HepG2 (cell line): ENCODE data around the gene CTSZ. TPM values are rescaled to one million over a fixed set of nuclear protein-coding genes. Genes with fewer than 3 reads are reported as not detected.

Experiments
- DPF2 ChIP-seq: sonication (generic); formaldehyde crosslinking; IDR thresholded peaks from 2 replicates; pipeline ENCODE4 v1.4.0; 2020; ENCODE audit warnings: mild to moderate bottlenecking, low read depth, missing genetic modification reagents, borderline replicate concordance
- FLYWCH1 ChIP-seq: sonication (generic); formaldehyde crosslinking; IDR thresholded peaks from 2 replicates; pipeline ENCODE4 v1.8.1; 2023; ENCODE audit warnings: mild to moderate bottlenecking, missing genetic modification reagents
- FOXK2 ChIP-seq: fragments of 450-650 bp; IDR thresholded peaks from 2 replicates; pipeline ENCODE4 v1.6.1; 2016
- GATAD1 ChIP-seq: IDR thresholded peaks from 2 replicates; pipeline ENCODE4 v1.6.1; 2016; ENCODE audit warnings: missing genetic modification reagents, missing compliant biosample characterization
- HOXA5 ChIP-seq: sonication (generic); formaldehyde crosslinking; IDR thresholded peaks from 2 replicates; pipeline ENCODE4 v1.4.0; 2020; ENCODE audit warnings: missing genetic modification reagents
- NFYB ChIP-seq: sonication (generic); formaldehyde crosslinking; IDR thresholded peaks from 2 replicates; pipeline ENCODE4 v1.4.0; 2020; ENCODE audit warnings: missing genetic modification reagents
- PAWR ChIP-seq: sonication (generic); formaldehyde crosslinking; IDR thresholded peaks from 2 replicates; pipeline ENCODE4 v1.4.0; 2020; ENCODE audit warnings: missing genetic modification reagents, mild to moderate bottlenecking, borderline replicate concordance
- PAX8 ChIP-seq: sonication (generic); formaldehyde crosslinking; IDR thresholded peaks from 2 replicates; pipeline ENCODE4 v1.8.0; 2022; ENCODE audit warnings: mild to moderate bottlenecking, missing genetic modification reagents, borderline replicate concordance
- PHF21A ChIP-seq: sonication (generic); formaldehyde crosslinking; IDR thresholded peaks from 2 replicates; pipeline ENCODE4 v1.5.0; 2020; ENCODE audit warnings: mild to moderate bottlenecking, missing genetic modification reagents
- SKI ChIP-seq: fragments of 450-650 bp; IDR thresholded peaks from one replicate; pipeline ENCODE4 v1.6.1; 2018; ENCODE audit warnings: mild to moderate bottlenecking; ENCODE audit not compliant: partially characterized antibody
- SNAI1 ChIP-seq: sonication (generic); formaldehyde crosslinking; IDR thresholded peaks from 2 replicates; pipeline ENCODE4 v1.5.0; 2020; ENCODE audit warnings: mild to moderate bottlenecking, missing genetic modification reagents, borderline replicate concordance
- SRSF1 ChIP-seq: fragments of 200-400 bp; formaldehyde crosslinking; optimal IDR thresholded peaks from 2 replicates; pipeline ENCODE3; 2017; ENCODE audit warnings: mild to moderate bottlenecking, low read depth, low read length, moderate library complexity
- SSRP1 ChIP-seq: IDR thresholded peaks from 2 replicates; pipeline ENCODE4 v1.6.1; 2016; ENCODE audit warnings: control low read depth
- YEATS4 ChIP-seq: sonication (generic); formaldehyde crosslinking; IDR thresholded peaks from 2 replicates; pipeline ENCODE4 v1.4.0; 2020; ENCODE audit warnings: missing genetic modification reagents, borderline replicate concordance
- ZNF570 ChIP-seq: sonication (generic); formaldehyde crosslinking; IDR thresholded peaks from 2 replicates; pipeline ENCODE4 v1.4.0; 2020; ENCODE audit warnings: mild to moderate bottlenecking, missing genetic modification reagents, borderline replicate concordance
- ZNF572 ChIP-seq: sonication (generic); formaldehyde crosslinking; IDR thresholded peaks from 2 replicates; pipeline ENCODE4 v1.5.1; 2020; ENCODE audit warnings: mild to moderate bottlenecking, missing genetic modification reagents
- ZNF605 ChIP-seq: sonication (generic); formaldehyde crosslinking; IDR thresholded peaks from 2 replicates; pipeline ENCODE4 v1.8.0; 2022; ENCODE audit warnings: mild to moderate bottlenecking, missing genetic modification reagents
- ZNF839 ChIP-seq: sonication (generic); formaldehyde crosslinking; IDR thresholded peaks from 2 replicates; pipeline ENCODE4 v1.4.0; 2020; ENCODE audit warnings: missing genetic modification reagents, mild to moderate bottlenecking, borderline replicate concordance
- ZNF841 ChIP-seq: sonication (generic); formaldehyde crosslinking; IDR thresholded peaks from 2 replicates; pipeline ENCODE4 v1.8.1; 2023; ENCODE audit warnings: missing genetic modification reagents, borderline replicate concordance
- ZSCAN21 ChIP-seq: sonication (generic); formaldehyde crosslinking; IDR thresholded peaks from 2 replicates; pipeline ENCODE4 v1.8.0; 2022; ENCODE audit warnings: mild to moderate bottlenecking, missing genetic modification reagents, moderate library complexity, borderline replicate concordance
- ZSCAN29 ChIP-seq: sonication (generic); formaldehyde crosslinking; conservative IDR thresholded peaks from 2 replicates; pipeline ENCODE4 v1.4.0; 2020; ENCODE audit warnings: mild to moderate bottlenecking, missing genetic modification reagents
- ZSCAN31 ChIP-seq: sonication (generic); formaldehyde crosslinking; IDR thresholded peaks from 2 replicates; pipeline ENCODE4 v1.5.0; 2020; ENCODE audit warnings: low read depth, mild to moderate bottlenecking, missing genetic modification reagents
- polyA plus RNA-seq, 8 experiments: library from polyadenylated mRNA; depleted of rRNA in 3 of 8; stranded (reverse) in 7 of 8; unstranded in 1 of 8; fragments of >200 nt; fragmentation: Illumina TruSeq in 4 of 8; extraction: Trizol in 4 of 8; gene quantifications; 2 replicates each; pipeline versions ENCODE4 v1.2.1 to v1.2.3, GENCODE V29; 2011 to 2016; ENCODE audit warnings: low read depth in 4 of 8, missing spikeins in 1 of 8, mixed read lengths in 1 of 8; ENCODE audit not compliant: insufficient read depth in 1 of 8
- total RNA-seq, 5 experiments: library from RNA; depleted of rRNA; stranded (reverse); fragments of >200 nt; fragmentation: Illumina TruSeq; extraction: Trizol; gene quantifications; 2 replicates each; pipeline ENCODE4 v1.2.3, GENCODE V29; 2016; ENCODE audit warnings: low read depth in 1 of 5
- TF ChIP-seq, protein P1 (sequence below), 2 experiments: sonication (generic) in 1 of 2; formaldehyde crosslinking in 1 of 2; IDR thresholded peaks; 2 replicates each; pipeline versions ENCODE4 v1.6.1 to v1.9.0; 2014 to 2022; ENCODE audit warnings: antibody characterized with exemption in 1 of 2, borderline replicate concordance in 1 of 2, inconsistent platforms in 1 of 2, low read depth in 1 of 2, missing genetic modification reagents in 1 of 2
- TF ChIP-seq, protein P2 (sequence below): IDR thresholded peaks from 2 replicates; pipeline ENCODE4 v1.6.1; 2016; ENCODE audit warnings: low read depth

CTSZ gene
- total and polyA plus RNA-seq, 2 of the 13 experiments (the other 11 are each of a cell fraction or from before 2014, with no cell fraction given) = 0.33 TPM; not detected in 1

DNA sequence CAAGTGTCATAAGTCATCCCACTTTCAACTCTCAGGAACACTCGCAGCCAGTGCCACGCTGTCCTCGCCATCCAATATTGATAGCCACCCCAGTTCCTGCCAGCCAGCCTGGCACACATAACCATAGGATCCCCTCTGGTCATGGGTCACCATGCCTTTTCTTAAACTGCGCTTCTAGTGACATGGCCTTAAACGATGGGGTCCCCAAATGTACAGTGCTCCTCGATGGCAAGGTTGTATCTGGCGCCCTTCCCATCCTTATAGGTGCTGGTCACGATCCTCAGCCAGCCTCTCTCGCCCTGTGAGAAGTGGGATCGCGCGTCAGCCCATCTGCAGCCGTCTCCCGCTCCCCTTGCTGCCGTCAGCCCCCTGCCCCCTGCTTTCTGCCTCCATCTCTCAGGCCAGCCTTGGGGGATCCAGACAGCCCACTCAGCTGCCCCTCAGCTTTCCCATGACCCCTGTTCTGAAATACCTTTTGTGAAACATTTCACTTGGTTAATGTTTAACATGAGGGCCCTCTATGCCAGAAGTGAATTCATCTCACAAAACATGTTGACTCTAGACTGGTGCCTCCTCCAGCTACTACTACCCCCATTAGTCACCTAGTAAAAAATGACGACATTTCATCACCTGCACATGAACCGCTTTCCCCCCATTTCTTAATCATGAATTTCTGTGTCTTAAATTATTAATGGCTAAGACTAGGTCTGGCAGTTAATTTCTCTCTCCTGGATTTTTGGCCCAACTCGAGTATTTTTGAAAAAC lies 11.4 kb downstream of the CTSZ start (continued):
- no peak; the same call in 1 of the 2 replicates for TF ChIP-seq PHF21A
- TF ChIP-seq DPF2 = 0 out of 2 replicates have a peak, but pooled peaks have one; percentile 9
- TF ChIP-seq ZNF605 = peak; percentile 56; the same call in 1 of the 2 replicates
- TF ChIP-seq ZSCAN29 (CRISPR knock-in tag) = no peak
- no peak for TF ChIP-seq PAX8 (CRISPR knock-in tag)
- no peak for TF ChIP-seq ZNF839 (CRISPR knock-in tag)
- TF ChIP-seq SRSF1 = peak; percentile 22
- no peak for TF ChIP-seq NFYB
- TF ChIP-seq YEATS4 = no peak
- TF ChIP-seq GATAD1 = no peak
- TF ChIP-seq FLYWCH1 (CRISPR knock-in tag) = no peak
- TF ChIP-seq SKI = no peak
- no peak for TF ChIP-seq HOXA5 (CRISPR knock-in tag)
- TF ChIP-seq, protein P1, sequence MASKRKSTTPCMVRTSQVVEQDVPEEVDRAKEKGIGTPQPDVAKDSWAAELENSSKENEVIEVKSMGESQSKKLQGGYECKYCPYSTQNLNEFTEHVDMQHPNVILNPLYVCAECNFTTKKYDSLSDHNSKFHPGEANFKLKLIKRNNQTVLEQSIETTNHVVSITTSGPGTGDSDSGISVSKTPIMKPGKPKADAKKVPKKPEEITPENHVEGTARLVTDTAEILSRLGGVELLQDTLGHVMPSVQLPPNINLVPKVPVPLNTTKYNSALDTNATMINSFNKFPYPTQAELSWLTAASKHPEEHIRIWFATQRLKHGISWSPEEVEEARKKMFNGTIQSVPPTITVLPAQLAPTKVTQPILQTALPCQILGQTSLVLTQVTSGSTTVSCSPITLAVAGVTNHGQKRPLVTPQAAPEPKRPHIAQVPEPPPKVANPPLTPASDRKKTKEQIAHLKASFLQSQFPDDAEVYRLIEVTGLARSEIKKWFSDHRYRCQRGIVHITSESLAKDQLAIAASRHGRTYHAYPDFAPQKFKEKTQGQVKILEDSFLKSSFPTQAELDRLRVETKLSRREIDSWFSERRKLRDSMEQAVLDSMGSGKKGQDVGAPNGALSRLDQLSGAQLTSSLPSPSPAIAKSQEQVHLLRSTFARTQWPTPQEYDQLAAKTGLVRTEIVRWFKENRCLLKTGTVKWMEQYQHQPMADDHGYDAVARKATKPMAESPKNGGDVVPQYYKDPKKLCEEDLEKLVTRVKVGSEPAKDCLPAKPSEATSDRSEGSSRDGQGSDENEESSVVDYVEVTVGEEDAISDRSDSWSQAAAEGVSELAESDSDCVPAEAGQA (IDR thresholded peaks at IDR 0.05; ENCODE audit: low read depth) = peak; percentile 70; the same call in 1 of the 2 replicates
- TF ChIP-seq, protein P1 (CRISPR knock-in tag; IDR thresholded peaks at IDR 0.05; ENCODE audit: borderline replicate concordance) = no peak
- TF ChIP-seq ZSCAN21 (CRISPR knock-in tag) = no peak
- TF ChIP-seq ZNF572 (CRISPR knock-in tag) = peak; percentile 81; the same call in 1 of the 2 replicates
- TF ChIP-seq, protein P2, sequence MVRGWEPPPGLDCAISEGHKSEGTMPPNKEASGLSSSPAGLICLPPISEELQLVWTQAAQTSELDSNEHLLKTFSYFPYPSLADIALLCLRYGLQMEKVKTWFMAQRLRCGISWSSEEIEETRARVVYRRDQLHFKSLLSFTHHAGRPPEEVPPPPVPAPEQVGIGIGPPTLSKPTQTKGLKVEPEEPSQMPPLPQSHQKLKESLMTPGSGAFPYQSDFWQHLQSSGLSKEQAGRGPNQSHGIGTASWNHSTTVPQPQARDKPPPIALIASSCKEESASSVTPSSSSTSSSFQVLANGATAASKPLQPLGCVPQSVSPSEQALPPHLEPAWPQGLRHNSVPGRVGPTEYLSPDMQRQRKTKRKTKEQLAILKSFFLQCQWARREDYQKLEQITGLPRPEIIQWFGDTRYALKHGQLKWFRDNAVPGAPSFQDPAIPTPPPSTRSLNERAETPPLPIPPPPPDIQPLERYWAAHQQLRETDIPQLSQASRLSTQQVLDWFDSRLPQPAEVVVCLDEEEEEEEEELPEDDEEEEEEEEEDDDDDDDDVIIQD (CRISPR knock-in tag) = 0 out of 2 replicates have a peak, but pooled peaks have one; percentile 51
- TF ChIP-seq FOXK2 = no peak
- TF ChIP-seq SNAI1 = no peak
- no peak for TF ChIP-seq ZNF570
- TF ChIP-seq ZNF841 (CRISPR knock-in tag) = no peak
- TF ChIP-seq PAWR = no peak
- no peak for TF ChIP-seq ZSCAN31
- TF ChIP-seq SSRP1 (CRISPR knock-in tag) = peak; percentile 75; the same call in 1 of the 2 replicates
